PC-9 (cell line): ENCODE data around the gene RYR2. TPM values are rescaled to one million over a fixed set of nuclear protein-coding genes. Genes with fewer than 3 reads are reported as not detected.

ENCODE experiments used
- BruUV-seq: library from RNA; stranded (reverse); fragments of 400-500 nt; replicated peaks from 2 replicates; lab custom pipeline; 2021; lab: Mats Ljungman, UMichigan
- CTCF ChIA-PET: fragments of 300-600 bp; sonication (Branson Sonifier 250); formaldehyde crosslinking; loops from one replicate; lab custom pipeline; 2022; ENCODE audit warnings: antibody characterized with exemption; lab: Charles Lee
- POLR2A ChIA-PET: fragments of 300-600 bp; sonication (Branson Sonifier 250); formaldehyde crosslinking; loops from one replicate; lab custom pipeline; 2022; ENCODE audit warnings: antibody characterized with exemption; ENCODE audit not compliant: unreplicated experiment; lab: Charles Lee
- DNase-seq, 2 experiments: peaks; one replicate each; pipeline versions ENCODE4 v3.0.0 to v3.0.0-alpha.2; 2015 to 2022; ENCODE audit warnings: mixed read lengths in 1 of 2
- H2AFZ ChIP-seq: fragments of 200-600 bp; sonication (generic); 2 replicates; pipeline ENCODE4 v1.8.1; 2017; ENCODE audit warnings: antibody characterized with exemption
- H3F3A ChIP-seq: fragments of 200-600 bp; sonication (generic); 2 replicates; pipeline ENCODE4 v1.8.1; 2017; ENCODE audit warnings: antibody characterized with exemption, mild to moderate bottlenecking, low read depth; ENCODE audit not compliant: insufficient read depth
- H3K27ac ChIP-seq: fragments of 200-600 bp; sonication (generic); 2 replicates; pipeline ENCODE4 v1.6.1; 2016; ENCODE audit warnings: mixed run types
- H3K27me3 ChIP-seq: fragments of 200-600 bp; sonication (generic); 2 replicates; pipeline ENCODE4 v1.6.1; 2016; ENCODE audit warnings: low read depth, mixed run types; ENCODE audit not compliant: insufficient read depth
- H3K36me3 ChIP-seq: fragments of 200-600 bp; sonication (generic); 2 replicates; pipeline ENCODE4 v1.6.1; 2016; ENCODE audit warnings: low read depth, mixed run types
- H3K4me1 ChIP-seq: fragments of 200-600 bp; sonication (generic); replicated peaks from 2 replicates; pipeline ENCODE4 v1.6.1; 2016; ENCODE audit warnings: mixed run types; ENCODE audit not compliant: insufficient read depth
- H3K4me2 ChIP-seq: fragments of 200-600 bp; sonication (generic); 2 replicates; pipeline ENCODE4 v1.6.1; 2017; ENCODE audit warnings: mixed run types
- H3K4me3 ChIP-seq: fragments of 200-600 bp; sonication (generic); 2 replicates; pipeline ENCODE4 v1.6.1; 2016; ENCODE audit warnings: mixed run types
- H3K79me2 ChIP-seq: fragments of 200-600 bp; sonication (generic); 2 replicates; pipeline ENCODE4 v1.6.1; 2017; ENCODE audit warnings: low read depth, mixed run types
- H3K9me2 ChIP-seq: fragments of 200-600 bp; sonication (generic); 2 replicates; pipeline ENCODE4 v1.8.1; 2017; ENCODE audit warnings: mild to moderate bottlenecking; ENCODE audit not compliant: insufficient read depth
- H3K9me3 ChIP-seq: fragments of 200-600 bp; sonication (generic); 2 replicates; pipeline ENCODE4 v1.8.1; 2016; ENCODE audit warnings: low read depth; ENCODE audit not compliant: insufficient read depth
- H4K20me1 ChIP-seq: fragments of 200-600 bp; sonication (generic); 2 replicates; pipeline ENCODE4 v1.8.1; 2017; ENCODE audit not compliant: insufficient read depth
- CTCF ChIP-seq: fragments of 200-600 bp; sonication (generic); conservative IDR thresholded peaks from 2 replicates; pipeline ENCODE4 v1.6.1; 2017; ENCODE audit warnings: mixed run types, antibody characterized with exemption, mild to moderate bottlenecking, moderate library complexity
- EZH2 ChIP-seq: fragments of 200-600 bp; sonication (generic); IDR thresholded peaks from 2 replicates; pipeline ENCODE4 v1.8.0; 2017; ENCODE audit warnings: antibody characterized with exemption, low read depth
- intact Hi-C: fragments of 100-400 bp; cut with micrococcal nuclease; formaldehyde crosslinking; loops from one replicate; pipeline ENCODE4 v1.10.0; 2022; ENCODE audit not compliant: unreplicated experiment
- microRNA-seq: library from miRNA; unstranded; fragments of <30 nt; microRNA quantifications from one replicate; pipeline ENCODE4 v1.2.0, GENCODE V29; 2021; ENCODE audit warnings: borderline number of aligned reads, borderline replicate concordance
- total RNA-seq: library from RNA; stranded (reverse); gene quantifications from 2 replicates; pipeline ENCODE4 v1.2.3, GENCODE V29; 2021

Gene RYR2
- total RNA-seq, 1 experiment from 2014 or later, result not detected

- H3K27me3 ChIP-seq, result no peaks in the 10 kb centered on the region
- no peaks in the 10 kb centered on the region for H3K9me2 ChIP-seq
- H3K4me2 ChIP-seq, result no peak overlapping the region
- intact Hi-C loops, result no loop called here
- TF ChIP-seq EZH2 (no peak), CTCF (no peak)
- H3K4me1 ChIP-seq, result no peaks in the 10 kb centered on the region
- CTCF ChIA-PET, result no interaction called here
- no peaks in the 10 kb centered on the region for H3K36me3 ChIP-seq
- no peaks in the 10 kb centered on the region for H3K79me2 ChIP-seq
- H4K20me1 ChIP-seq, result no peaks in the 10 kb centered on the region
- POLR2A ChIA-PET, result no interaction called here
- DNase-seq, result no peak
- no peak overlapping the region for H3K4me3 ChIP-seq
- H3F3A ChIP-seq, result no peaks in the 10 kb centered on the region
- no TSS peak for BruUV-seq
- H3K27ac ChIP-seq, result no peak overlapping the region
- H3K9me3 ChIP-seq, result no peaks in the 10 kb centered on the region
- no peak overlapping the region for H2AFZ ChIP-seq
These were observed 835.6 kb downstream of the RYR2 start for GRCh38 chr1:237877631-237878030.

GRCh38 chr1:237878406-237878805 is 836.4 kb downstream of the RYR2 start:
- DNase-seq, result no peak
- Histone ChIP-seq H3K36me3 (no peaks in the 10 kb centered on the region), H4K20me1 (no peaks in the 10 kb centered on the region), H3K27me3 (no peaks in the 10 kb centered on the region), H3K4me2 (no peak overlapping the region), H3K79me2 (no peaks in the 10 kb centered on the region), H2AFZ (no peak overlapping the region), H3K4me1 (no peaks in the 10 kb centered on the region), H3K9me3 (no peaks in the 10 kb centered on the region), H3K27ac (no peak overlapping the region), H3K4me3 (no peak overlapping the region), H3K9me2 (no peaks in the 10 kb centered on the region), H3F3A (no peaks in the 10 kb centered on the region)
- CTCF ChIA-PET, result no interaction called here
- POLR2A ChIA-PET, result no interaction called here
- BruUV-seq, result no TSS peak
- intact Hi-C loops, result no loop called here
- TF ChIP-seq CTCF (no peak), EZH2 (no peak)

- no peaks in the 10 kb centered on the region for H3K4me1 ChIP-seq
- no peaks in the 10 kb centered on the region for H3K79me2 ChIP-seq
- no peaks in the 10 kb centered on the region for H3F3A ChIP-seq
- no peaks in the 10 kb centered on the region for H3K9me2 ChIP-seq
- CTCF ChIA-PET, result no interaction called here
- TF ChIP-seq EZH2 (no peak), CTCF (no peak)
- no TSS peak for BruUV-seq
- POLR2A ChIA-PET, result no interaction called here
- no peak overlapping the region for H2AFZ ChIP-seq
- no peak overlapping the region for H3K4me2 ChIP-seq
- no peak for DNase-seq
- H3K36me3 ChIP-seq, result no peaks in the 10 kb centered on the region
- H3K27ac ChIP-seq, result no peak overlapping the region
- no peaks in the 10 kb centered on the region for H4K20me1 ChIP-seq
- intact Hi-C loops, result no loop called here
- no peak overlapping the region for H3K4me3 ChIP-seq
- H3K9me3 ChIP-seq, result no peaks in the 10 kb centered on the region
- H3K27me3 ChIP-seq, result no peaks in the 10 kb centered on the region
These were observed 837.2 kb downstream of the RYR2 start for GRCh38 chr1:237879195-237879594.

Small RNAs within 50 kb of the gene (microRNA-seq; reads per million reads assigned to microRNA genes)
- not detected for gene MIR4428

Other genes starting within 250 kb of the RYR2 start
- 20.9 and 21.9 TPM in 2 replicates for gene MTR, start 246.9 kb upstream of the RYR2 start, total RNA-seq
- not detected in 2 replicates for gene MT1HL1, start 37.7 kb upstream of the RYR2 start, total RNA-seq